Hepatocyte (in vitro differentiated cells): ENCODE data around the gene PDX1. TPM values are rescaled to one million over a fixed set of nuclear protein-coding genes. Genes with fewer than 3 reads are reported as not detected.

ENCODE experiments used
- DNase-seq: peaks from one replicate; pipeline ENCODE4 v3.0.0-alpha.2; 2016; ENCODE audit warnings: low spot score
- H2AFZ ChIP-seq: fragments of 200-600 bp; sonication (generic); 2 replicates; pipeline ENCODE4 v1.6.0; 2016; ENCODE audit warnings: antibody characterized with exemption, mild to moderate bottlenecking
- H3K27ac ChIP-seq: fragments of 200-600 bp; sonication (generic); 2 replicates; pipeline ENCODE4 v1.5.1; 2016; ENCODE audit warnings: mild to moderate bottlenecking
- H3K27me3 ChIP-seq: fragments of 200-600 bp; sonication (generic); 2 replicates; pipeline ENCODE4 v1.6.1; 2016
- H3K36me3 ChIP-seq: fragments of 200-600 bp; sonication (generic); replicated peaks from 2 replicates; pipeline ENCODE4 v1.5.1; 2016; ENCODE audit warnings: low read depth; ENCODE audit not compliant: insufficient read depth
- H3K4me1 ChIP-seq: fragments of 200-600 bp; sonication (generic); 2 replicates; pipeline ENCODE4 v1.5.1; 2016; ENCODE audit warnings: mild to moderate bottlenecking, moderate library complexity; ENCODE audit not compliant: insufficient read depth
- H3K4me2 ChIP-seq: fragments of 200-600 bp; sonication (generic); 2 replicates; pipeline ENCODE4 v1.6.0; 2016
- H3K4me3 ChIP-seq: fragments of 200-600 bp; sonication (generic); 2 replicates; pipeline ENCODE4 v1.5.1; 2016; ENCODE audit warnings: mild to moderate bottlenecking
- H3K79me2 ChIP-seq: fragments of 200-600 bp; sonication (generic); 2 replicates; pipeline ENCODE4 v1.6.0; 2017; ENCODE audit warnings: mild to moderate bottlenecking
- H3K9me2 ChIP-seq: fragments of 200-600 bp; sonication (generic); replicated peaks from 2 replicates; pipeline ENCODE4 v1.6.0; 2017; ENCODE audit warnings: mild to moderate bottlenecking; ENCODE audit not compliant: insufficient read depth
- H3K9me3 ChIP-seq: fragments of 200-600 bp; sonication (generic); 2 replicates; pipeline ENCODE4 v1.5.1; 2016; ENCODE audit warnings: low read depth, mild to moderate bottlenecking
- H4K20me1 ChIP-seq: fragments of 200-600 bp; sonication (generic); 2 replicates; pipeline ENCODE4 v1.6.0; 2016; ENCODE audit warnings: mild to moderate bottlenecking; ENCODE audit not compliant: insufficient read depth, poor library complexity, severe bottlenecking
- EZH2 ChIP-seq: fragments of 200-600 bp; sonication (generic); IDR thresholded peaks from 2 replicates; pipeline ENCODE4 v1.6.1; 2016; ENCODE audit warnings: antibody characterized with exemption, mild to moderate bottlenecking, borderline replicate concordance
- EZH2phosphoT487 ChIP-seq: fragments of 200-600 bp; sonication (generic); IDR thresholded peaks from one replicate; pipeline ENCODE4 v1.6.1; 2018; ENCODE audit warnings: antibody characterized with exemption, mild to moderate bottlenecking, low read depth, moderate library complexity; ENCODE audit not compliant: unreplicated experiment, severe bottlenecking
- WGBS: methylation state at CpG from one replicate; pipeline ENCODE4 v1.1.6; 2016; ENCODE audit warnings: low lambda C conversion rate; ENCODE audit errors: missing lambda C conversion rate; 5-methylcytosine and 5-hydroxymethylcytosine counted together
- polyA plus RNA-seq: library from polyadenylated mRNA; unstranded; fragments of >200 nt; fragmentation: Nextera tagmentation; extraction: Ambion mirVana; gene quantifications from 2 replicates; pipeline ENCODE4 v1.2.1, GENCODE V29; 2016
- small RNA-seq: library from RNA; depleted of rRNA; stranded (forward); fragments of <200 nt; gene quantifications from one replicate; pipeline ENCODE3, GENCODE V24; 2014
- total RNA-seq: library from RNA; depleted of rRNA; stranded (reverse); fragments of >200 nt; gene quantifications from 2 replicates; pipeline ENCODE4 v1.2.3, GENCODE V29; 2014
- TF ChIP-seq, protein P1 (sequence below): fragments of 200-600 bp; sonication (generic); IDR thresholded peaks from 2 replicates; pipeline ENCODE4 v1.5.1; 2016; ENCODE audit warnings: antibody characterized with exemption, mild to moderate bottlenecking; ENCODE audit not compliant: poor library complexity

The PDX1 gene
- total and polyA plus RNA-seq, 2 experiments from 2014 or later: 1.3 to 1.8 TPM

GRCh38 chr13:27973961-27974662 is 54.3 kb downstream of the PDX1 start:
- Histone ChIP-seq H3K79me2 (peaks cover 18% of the 10 kb centered on the region), H3K4me3 (no peak overlapping the region), H3K27me3 (peaks cover 97% of the 10 kb centered on the region), H3K9me3 (no peaks in the 10 kb centered on the region), H3K4me2 (no peak overlapping the region), H3K9me2 (no peaks in the 10 kb centered on the region), H3K36me3 (no peaks in the 10 kb centered on the region), H3K4me1 (peaks cover 7% of the 10 kb centered on the region), H3K27ac (no peak overlapping the region), H4K20me1 (no peaks in the 10 kb centered on the region), H2AFZ (no peak overlapping the region)
- no peak for DNase-seq
- WGBS: 50% methylated on average over 7 of the region's 7 CpGs
- TF ChIP-seq, protein P1, sequence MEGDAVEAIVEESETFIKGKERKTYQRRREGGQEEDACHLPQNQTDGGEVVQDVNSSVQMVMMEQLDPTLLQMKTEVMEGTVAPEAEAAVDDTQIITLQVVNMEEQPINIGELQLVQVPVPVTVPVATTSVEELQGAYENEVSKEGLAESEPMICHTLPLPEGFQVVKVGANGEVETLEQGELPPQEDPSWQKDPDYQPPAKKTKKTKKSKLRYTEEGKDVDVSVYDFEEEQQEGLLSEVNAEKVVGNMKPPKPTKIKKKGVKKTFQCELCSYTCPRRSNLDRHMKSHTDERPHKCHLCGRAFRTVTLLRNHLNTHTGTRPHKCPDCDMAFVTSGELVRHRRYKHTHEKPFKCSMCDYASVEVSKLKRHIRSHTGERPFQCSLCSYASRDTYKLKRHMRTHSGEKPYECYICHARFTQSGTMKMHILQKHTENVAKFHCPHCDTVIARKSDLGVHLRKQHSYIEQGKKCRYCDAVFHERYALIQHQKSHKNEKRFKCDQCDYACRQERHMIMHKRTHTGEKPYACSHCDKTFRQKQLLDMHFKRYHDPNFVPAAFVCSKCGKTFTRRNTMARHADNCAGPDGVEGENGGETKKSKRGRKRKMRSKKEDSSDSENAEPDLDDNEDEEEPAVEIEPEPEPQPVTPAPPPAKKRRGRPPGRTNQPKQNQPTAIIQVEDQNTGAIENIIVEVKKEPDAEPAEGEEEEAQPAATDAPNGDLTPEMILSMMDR: no peak
- TF ChIP-seq EZH2 (no peak), EZH2phosphoT487 (no peak)

Small RNA genes lying within 50 kb of the gene (small RNA-seq; reads per million reads assigned to genes)
- not detected for gene ATP5F1EP2

Other genes with a start within 250 kb of the PDX1 start
- gene GSX1, start 127.5 kb upstream of the PDX1 start, total RNA-seq: not detected in 2 replicates
- gene GSX1, start 127.5 kb upstream of the PDX1 start, polyA plus RNA-seq: not detected in 2 replicates
- 34.6 and 40.0 TPM in 2 replicates for gene CDX2, start 49.3 kb downstream of the PDX1 start, total RNA-seq
- gene CDX2, start 49.3 kb downstream of the PDX1 start, polyA plus RNA-seq: 52.4 and 60.6 TPM in 2 replicates
- 13.5 and 18.2 TPM in 2 replicates for gene URAD, start 68.7 kb downstream of the PDX1 start, total RNA-seq
- gene URAD, start 68.7 kb downstream of the PDX1 start, polyA plus RNA-seq: 35.7 and 38.1 TPM in 2 replicates
- gene FLT3, start 180.6 kb downstream of the PDX1 start, total RNA-seq: 0.10 TPM in 1 of 2 replicates, not detected in the other
- 0.09 and 0.29 TPM in 2 replicates for gene FLT3, start 180.6 kb downstream of the PDX1 start, polyA plus RNA-seq
- 23.5 and 29.8 TPM in 2 replicates for gene PAN3, start 218.5 kb downstream of the PDX1 start, total RNA-seq
- 6.9 and 13.0 TPM in 2 replicates for gene PAN3, start 218.5 kb downstream of the PDX1 start, polyA plus RNA-seq